ENCODE results near the gene KCNAB1.

Gene KCNAB1

DNA sequence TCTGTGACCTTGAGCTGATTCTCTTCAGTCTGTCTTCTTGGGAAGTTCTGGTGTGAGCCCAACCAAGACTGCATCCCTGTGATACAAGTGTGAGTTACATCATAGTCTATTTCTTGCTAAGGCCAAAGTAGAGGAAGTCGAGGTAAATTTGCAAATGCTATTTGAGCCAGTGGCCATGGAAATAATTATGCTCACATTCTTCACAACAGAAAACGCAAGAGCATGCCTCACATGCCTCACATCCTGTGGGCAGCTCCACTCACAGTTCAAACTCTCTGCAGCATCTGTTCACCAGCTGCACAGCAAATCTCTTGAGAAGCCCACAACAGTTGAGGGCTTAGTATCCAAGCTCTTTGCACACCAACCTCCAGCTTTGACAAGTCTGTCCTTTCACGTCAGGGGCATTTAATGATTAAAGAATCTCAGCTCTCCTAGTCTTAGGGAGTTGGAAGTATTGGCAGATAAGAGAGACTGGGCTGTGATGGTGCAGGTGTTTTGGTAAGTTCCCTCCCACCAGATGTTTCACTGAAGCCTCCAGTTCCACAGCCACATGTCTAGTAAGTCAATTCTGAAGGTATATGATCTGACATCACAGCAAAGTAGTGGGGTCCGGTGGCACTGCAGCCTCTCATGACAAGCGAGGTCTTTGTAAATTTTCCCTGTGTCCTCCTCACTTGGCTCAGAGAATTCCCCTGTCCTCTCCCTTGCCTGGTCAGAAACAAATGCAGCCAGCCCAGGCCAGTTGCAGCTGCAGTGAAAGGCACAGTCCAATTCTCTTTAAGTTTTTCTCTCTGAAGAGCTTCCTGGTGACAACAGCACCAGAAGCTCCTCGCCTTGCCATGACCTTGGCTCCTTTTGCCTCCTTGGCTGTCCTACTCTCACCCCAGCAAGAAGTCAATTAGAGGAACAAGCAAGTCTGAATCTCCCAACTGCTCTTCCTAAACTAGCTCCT, 268.4 kb downstream of the KCNAB1 start:
- H2AFZ ChIP-seq (ENCODE audit: low read length): no peak overlapping the region
- H3K9me2 ChIP-seq (replicated peaks; ENCODE audit: insufficient read depth, low read length): no peaks in the 10 kb centered on the region
- H3K4me1 ChIP-seq (ENCODE audit: low read length): peaks cover 19% of the 10 kb centered on the region; the same call in 1 of the 2 replicates
- no peaks in the 10 kb centered on the region for H3K79me2 ChIP-seq (ENCODE audit: low read length)
- no peaks in the 10 kb centered on the region for H4K20me1 ChIP-seq (ENCODE audit: insufficient read depth, low read length)
- H3K36me3 ChIP-seq (replicated peaks; ENCODE audit: insufficient read depth, low read length): no peaks in the 10 kb centered on the region
- TF ChIP-seq EZH2 (optimal IDR thresholded peaks at IDR 0.05; ENCODE audit: low read depth, low read length): no peak
- TF ChIP-seq, protein P1, sequence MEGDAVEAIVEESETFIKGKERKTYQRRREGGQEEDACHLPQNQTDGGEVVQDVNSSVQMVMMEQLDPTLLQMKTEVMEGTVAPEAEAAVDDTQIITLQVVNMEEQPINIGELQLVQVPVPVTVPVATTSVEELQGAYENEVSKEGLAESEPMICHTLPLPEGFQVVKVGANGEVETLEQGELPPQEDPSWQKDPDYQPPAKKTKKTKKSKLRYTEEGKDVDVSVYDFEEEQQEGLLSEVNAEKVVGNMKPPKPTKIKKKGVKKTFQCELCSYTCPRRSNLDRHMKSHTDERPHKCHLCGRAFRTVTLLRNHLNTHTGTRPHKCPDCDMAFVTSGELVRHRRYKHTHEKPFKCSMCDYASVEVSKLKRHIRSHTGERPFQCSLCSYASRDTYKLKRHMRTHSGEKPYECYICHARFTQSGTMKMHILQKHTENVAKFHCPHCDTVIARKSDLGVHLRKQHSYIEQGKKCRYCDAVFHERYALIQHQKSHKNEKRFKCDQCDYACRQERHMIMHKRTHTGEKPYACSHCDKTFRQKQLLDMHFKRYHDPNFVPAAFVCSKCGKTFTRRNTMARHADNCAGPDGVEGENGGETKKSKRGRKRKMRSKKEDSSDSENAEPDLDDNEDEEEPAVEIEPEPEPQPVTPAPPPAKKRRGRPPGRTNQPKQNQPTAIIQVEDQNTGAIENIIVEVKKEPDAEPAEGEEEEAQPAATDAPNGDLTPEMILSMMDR (IDR thresholded peaks at IDR 0.05; ENCODE audit: low read length): no peak
- TF ChIP-seq EZH2phosphoT487 (IDR thresholded peaks at IDR 0.05; ENCODE audit: low read length): no peak
- H3K27ac ChIP-seq (ENCODE audit: low read length): peak overlapping the region; percentile 38; the same call in 1 of the 2 replicates
- no peak overlapping the region for H3K4me2 ChIP-seq (ENCODE audit: low read depth, low read length)
- H3K9ac ChIP-seq (ENCODE audit: low read length): no peak overlapping the region
- H3K27me3 ChIP-seq (replicated peaks; ENCODE audit: insufficient read depth, low read length): no peaks in the 10 kb centered on the region
- no peaks in the 10 kb centered on the region; the same call in 1 of the 2 replicates for H3F3A ChIP-seq (ENCODE audit: insufficient read depth, low read length)
- H3K9me3 ChIP-seq (replicated peaks; ENCODE audit: insufficient read depth, low read length): no peaks in the 10 kb centered on the region
- DNase-seq: peak; percentile 77
- no peak overlapping the region for H3K4me3 ChIP-seq (ENCODE audit: low read length)

DNA sequence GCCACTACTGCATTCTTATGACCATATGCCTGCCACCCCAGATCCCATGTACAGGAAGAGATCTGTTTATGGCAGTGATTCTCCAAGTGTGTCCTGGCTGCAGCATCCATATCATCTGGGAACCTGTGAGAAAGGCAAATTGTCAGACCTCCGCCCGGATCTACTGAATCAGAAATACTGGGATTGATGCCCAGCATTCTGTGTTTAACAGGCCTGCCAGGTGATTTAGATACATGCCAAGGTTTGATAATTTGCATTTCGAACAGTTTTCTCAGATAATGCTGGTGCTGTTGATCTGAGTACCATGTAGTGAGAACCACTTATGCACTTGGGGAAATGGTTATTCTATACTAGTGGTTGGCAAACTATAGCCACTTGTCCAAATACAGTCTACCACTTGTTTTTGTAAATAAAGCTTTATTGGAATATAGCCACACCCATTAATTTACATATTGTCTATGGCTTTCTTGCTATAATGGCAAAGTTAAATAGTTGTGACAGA, 269.1 kb downstream of the KCNAB1 start:
- peaks cover 19% of the 10 kb centered on the region; the same call in 1 of the 2 replicates for H3K4me1 ChIP-seq (ENCODE audit: low read length)
- H3K9me3 ChIP-seq (replicated peaks; ENCODE audit: insufficient read depth, low read length): no peaks in the 10 kb centered on the region
- no peaks in the 10 kb centered on the region for H3K9me2 ChIP-seq (replicated peaks; ENCODE audit: insufficient read depth, low read length)
- no peaks in the 10 kb centered on the region for H3K27me3 ChIP-seq (replicated peaks; ENCODE audit: insufficient read depth, low read length)
- DNase-seq: no peak
- no peak for TF ChIP-seq EZH2phosphoT487 (IDR thresholded peaks at IDR 0.05; ENCODE audit: low read length)
- TF ChIP-seq EZH2 (optimal IDR thresholded peaks at IDR 0.05; ENCODE audit: low read depth, low read length): no peak
- TF ChIP-seq, protein P1 (IDR thresholded peaks at IDR 0.05; ENCODE audit: low read length): no peak
- no peaks in the 10 kb centered on the region for H3K36me3 ChIP-seq (replicated peaks; ENCODE audit: insufficient read depth, low read length)
- H2AFZ ChIP-seq (ENCODE audit: low read length): no peak overlapping the region
- no peaks in the 10 kb centered on the region for H4K20me1 ChIP-seq (ENCODE audit: insufficient read depth, low read length)
- H3K9ac ChIP-seq (ENCODE audit: low read length): no peak overlapping the region
- no peaks in the 10 kb centered on the region; the same call in 1 of the 2 replicates for H3F3A ChIP-seq (ENCODE audit: insufficient read depth, low read length)
- H3K4me2 ChIP-seq (ENCODE audit: low read depth, low read length): no peak overlapping the region
- H3K27ac ChIP-seq (ENCODE audit: low read length): peak overlapping the region; percentile 38; the same call in 1 of the 2 replicates
- H3K79me2 ChIP-seq (ENCODE audit: low read length): no peaks in the 10 kb centered on the region
- H3K4me3 ChIP-seq (ENCODE audit: low read length): no peak overlapping the region

DNA sequence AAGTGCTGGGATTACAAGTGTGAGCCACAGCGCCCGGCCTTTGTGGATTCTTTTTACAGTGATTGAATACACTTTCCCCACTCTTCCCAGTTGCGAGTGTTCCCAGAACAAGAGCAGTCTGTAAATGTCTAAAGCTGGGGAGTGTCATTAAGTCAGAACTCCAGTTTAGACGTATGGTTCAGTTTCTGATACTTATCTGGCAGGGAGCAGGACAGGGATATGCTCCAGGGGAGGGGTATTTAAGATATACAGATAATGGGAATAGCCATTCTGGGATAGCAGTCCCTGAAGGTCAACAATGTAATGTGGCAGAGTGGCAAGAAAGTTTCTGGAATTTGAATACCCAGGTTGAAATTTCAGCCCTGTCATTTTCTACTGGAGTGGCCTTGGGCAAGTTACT, 270.5 kb downstream of the KCNAB1 start:
- Histone ChIP-seq H3K36me3 (replicated peaks; ENCODE audit: insufficient read depth, low read length) (no peaks in the 10 kb centered on the region), H3K9me3 (replicated peaks; ENCODE audit: insufficient read depth, low read length) (no peaks in the 10 kb centered on the region), H3K79me2 (ENCODE audit: low read length) (no peaks in the 10 kb centered on the region), H3F3A (ENCODE audit: insufficient read depth, low read length) (no peaks in the 10 kb centered on the region; the same call in 1 of the 2 replicates), H3K4me3 (ENCODE audit: low read length) (no peak overlapping the region), H3K9ac (ENCODE audit: low read length) (no peak overlapping the region), H3K4me2 (ENCODE audit: low read depth, low read length) (no peak overlapping the region), H2AFZ (ENCODE audit: low read length) (no peak overlapping the region), H3K9me2 (replicated peaks; ENCODE audit: insufficient read depth, low read length) (no peaks in the 10 kb centered on the region), H4K20me1 (ENCODE audit: insufficient read depth, low read length) (no peaks in the 10 kb centered on the region), H3K4me1 (ENCODE audit: low read length) (peaks cover 19% of the 10 kb centered on the region; the same call in 1 of the 2 replicates), H3K27me3 (replicated peaks; ENCODE audit: insufficient read depth, low read length) (no peaks in the 10 kb centered on the region), H3K27ac (ENCODE audit: low read length) (no peak overlapping the region)
- TF ChIP-seq EZH2 (optimal IDR thresholded peaks at IDR 0.05; ENCODE audit: low read depth, low read length) (no peak), EZH2phosphoT487 (IDR thresholded peaks at IDR 0.05; ENCODE audit: low read length) (no peak)
- TF ChIP-seq, protein P1 (IDR thresholded peaks at IDR 0.05; ENCODE audit: low read length): no peak
- DNase-seq: no peak
